ENCODE data around the gene AGXT2.

AGXT2 gene

GRCh38 chr5:34957857-34958690 lies 89.7 kb downstream of the AGXT2 start:
- DNase-seq = no peak

- no peak for DNase-seq
Measured at GRCh38 chr5:34957321-34957720, 90.4 kb downstream of the AGXT2 start.
